Measurements from ENCODE around the gene SPINT2.

SPINT2 gene

GRCh38 chr19:38315657-38316476 lies 51.5 kb downstream of the SPINT2 start, which contains the start of gene YIF1B:
Gene YIF1B, minus strand, starts transcription at chr19:38315947. Its CDS starts 30 bp downstream, at chr19:38315917.
- ChIA-PET CTCF (no interaction called here), POLR2A (no interaction called here)
- peak; percentile 97 for DNase-seq (ENCODE audit: extremely low spot score)
- TF ChIP-seq ZNF384 (IDR thresholded peaks at IDR 0.05) (peak; percentile 92), L3MBTL2 (conservative IDR thresholded peaks at IDR 0.05) (0 out of 2 replicates have a peak, but pooled peaks have one; percentile 26), HDGF (IDR thresholded peaks at IDR 0.05; ENCODE audit: borderline replicate concordance) (no peak), PKNOX1 (IDR thresholded peaks at IDR 0.05) (peak; percentile 95)

- TF ChIP-seq SUZ12 (IDR thresholded peaks at IDR 0.05) (no peak), ELF4 (IDR thresholded peaks at IDR 0.05) (no peak), SP1 (IDR thresholded peaks at IDR 0.05) (no peak), LEF1 (IDR thresholded peaks at IDR 0.05; ENCODE audit: borderline replicate concordance) (no peak), NFRKB (IDR thresholded peaks at IDR 0.05) (no peak), PKNOX1 (IDR thresholded peaks at IDR 0.05) (no peak), FOXM1 (IDR thresholded peaks at IDR 0.05; ENCODE audit: borderline replicate concordance) (no peak), ARNT (IDR thresholded peaks at IDR 0.05) (no peak), TARDBP (IDR thresholded peaks at IDR 0.05) (no peak), BHLHE40 (IDR thresholded peaks at IDR 0.05; ENCODE audit: borderline replicate concordance) (no peak)
- peak; percentile 36 for DNase-seq (ENCODE audit: extremely low spot score)
- POLR2A ChIA-PET: no interaction called here
- CTCF ChIA-PET: no interaction called here
Measured at GRCh38 chr19:38316477-38317067, 52.2 kb downstream of the SPINT2 start.

GRCh38 chr19:38317104-38317612 lies 52.8 kb downstream of the SPINT2 start:
- ChIA-PET CTCF (no interaction called here), POLR2A (no interaction called here)
- no peak for TF ChIP-seq NFRKB (IDR thresholded peaks at IDR 0.05)
- no peak for TF ChIP-seq SUZ12 (IDR thresholded peaks at IDR 0.05)
- no peak for TF ChIP-seq FOXM1 (IDR thresholded peaks at IDR 0.05; ENCODE audit: borderline replicate concordance)
- no peak for TF ChIP-seq HDGF (IDR thresholded peaks at IDR 0.05; ENCODE audit: borderline replicate concordance)
- no peak for TF ChIP-seq FOXA1 (IDR thresholded peaks at IDR 0.05)
- no peak for TF ChIP-seq ELF4 (IDR thresholded peaks at IDR 0.05)
- no peak for TF ChIP-seq FOXK2 (IDR thresholded peaks at IDR 0.05)
- no peak for TF ChIP-seq CTBP1 (IDR thresholded peaks at IDR 0.05; ENCODE audit: borderline replicate concordance)
- no peak for TF ChIP-seq TARDBP (IDR thresholded peaks at IDR 0.05)
- no peak for TF ChIP-seq L3MBTL2 (conservative IDR thresholded peaks at IDR 0.05)
- TF ChIP-seq LEF1 (IDR thresholded peaks at IDR 0.05; ENCODE audit: borderline replicate concordance): no peak
- TF ChIP-seq SP1 (IDR thresholded peaks at IDR 0.05): no peak
- no peak for TF ChIP-seq BHLHE40 (IDR thresholded peaks at IDR 0.05; ENCODE audit: borderline replicate concordance)
- no peak for TF ChIP-seq ARNT (IDR thresholded peaks at IDR 0.05)
- TF ChIP-seq PKNOX1 (IDR thresholded peaks at IDR 0.05): no peak
- no peak for DNase-seq (ENCODE audit: extremely low spot score)

GRCh38 chr19:38318660-38319059 lies 54.3 kb downstream of the SPINT2 start:
- ChIA-PET CTCF (interaction anchor here (0.8 kb wide), 1 partner anchor 17 kb away, joined by 3 read pairs; the partner anchor contains the start of gene CATSPERG), POLR2A (no interaction called here)
- no peak for TF ChIP-seq L3MBTL2 (conservative IDR thresholded peaks at IDR 0.05)
- TF ChIP-seq BHLHE40 (IDR thresholded peaks at IDR 0.05; ENCODE audit: borderline replicate concordance): no peak
- TF ChIP-seq ARNT (IDR thresholded peaks at IDR 0.05): no peak
- TF ChIP-seq SUZ12 (IDR thresholded peaks at IDR 0.05): no peak
- no peak for TF ChIP-seq CTBP1 (IDR thresholded peaks at IDR 0.05; ENCODE audit: borderline replicate concordance)
- no peak for TF ChIP-seq LEF1 (IDR thresholded peaks at IDR 0.05; ENCODE audit: borderline replicate concordance)
- no peak for TF ChIP-seq ZNF384 (IDR thresholded peaks at IDR 0.05)
- no peak for TF ChIP-seq ELF4 (IDR thresholded peaks at IDR 0.05)
- TF ChIP-seq NFRKB (IDR thresholded peaks at IDR 0.05): no peak
- no peak for DNase-seq (ENCODE audit: extremely low spot score)

GRCh38 chr19:38319421-38320258 lies 55.3 kb downstream of the SPINT2 start, which contains the start of gene KCNK6:
Gene KCNK6, plus strand, starts transcription at chr19:38319845. Its CDS starts 106 bp downstream, at chr19:38319951.
- DNase-seq (ENCODE audit: extremely low spot score): no peak
- POLR2A ChIA-PET: no interaction called here
- CTCF ChIA-PET: no interaction called here
- TF ChIP-seq ZNF384 (IDR thresholded peaks at IDR 0.05): no peak
- TF ChIP-seq L3MBTL2 (conservative IDR thresholded peaks at IDR 0.05): no peak
- no peak for TF ChIP-seq SUZ12 (IDR thresholded peaks at IDR 0.05)
- no peak for TF ChIP-seq FOXK2 (IDR thresholded peaks at IDR 0.05)
- TF ChIP-seq LEF1 (IDR thresholded peaks at IDR 0.05; ENCODE audit: borderline replicate concordance): no peak
- TF ChIP-seq FOXM1 (IDR thresholded peaks at IDR 0.05; ENCODE audit: borderline replicate concordance): no peak
- TF ChIP-seq PKNOX1 (IDR thresholded peaks at IDR 0.05): no peak
- no peak for TF ChIP-seq NFRKB (IDR thresholded peaks at IDR 0.05)
- no peak for TF ChIP-seq FOXA1 (IDR thresholded peaks at IDR 0.05)
